Activated naive CD4-positive, alpha-beta T cell treated with anti-CD3 and anti-CD28 coated beads for 36 hours (primary cell): ENCODE results near the gene CRAT. TPM values are rescaled to one million over a fixed set of nuclear protein-coding genes. Genes with fewer than 3 reads are reported as not detected.

Source experiments
- CTCF ChIA-PET: fragments of 350-600 bp; sonication (Branson Sonifier 250); formaldehyde crosslinking; loops from one replicate; lab custom pipeline; 2021; ENCODE audit warnings: antibody characterized with exemption; lab: Charles Lee
- DNase-seq: peaks from one replicate; pipeline ENCODE4 v3.0.0-alpha.2; 2020
- H3K27ac Mint-ChIP-seq: one replicate; pipeline ENCODE4 v1.8.0; 2021; ENCODE audit warnings: mild to moderate bottlenecking, mixed read lengths
- H3K27me3 Mint-ChIP-seq: one replicate; pipeline ENCODE4 v1.8.0; 2021; ENCODE audit warnings: low read depth, mixed read lengths
- H3K36me3 Mint-ChIP-seq: one replicate; pipeline ENCODE4 v1.8.0; 2021; ENCODE audit warnings: low read depth, mixed read lengths
- H3K4me1 Mint-ChIP-seq: one replicate; pipeline ENCODE4 v1.8.0; 2021; ENCODE audit warnings: low read depth, mixed read lengths
- H3K4me3 Mint-ChIP-seq: one replicate; pipeline ENCODE4 v1.8.0; 2021; ENCODE audit warnings: mild to moderate bottlenecking, moderate library complexity, mixed read lengths
- H3K9me3 Mint-ChIP-seq: one replicate; pipeline ENCODE4 v1.8.0; 2021; ENCODE audit warnings: mixed read lengths
- intact Hi-C: fragments of 100-400 bp; cut with micrococcal nuclease; formaldehyde crosslinking; loops from one replicate; pipeline ENCODE4 v1.15.1; 2023
- total RNA-seq, 2 experiments: library from RNA; stranded (reverse); gene quantifications; one replicate each; pipeline ENCODE4 v1.2.3, GENCODE V29; 2021

CRAT gene
- 10 to 100 TPM; 15.0 to 15.8 TPM for total RNA-seq

- H3K4me1 Mint-ChIP-seq: peaks cover 38% of the 10 kb centered on the region
- DNase-seq: peak; percentile 99
- H3K9me3 Mint-ChIP-seq: no peaks in the 10 kb centered on the region
- H3K27me3 Mint-ChIP-seq: no peaks in the 10 kb centered on the region
- H3K4me3 Mint-ChIP-seq: peak within 1 kb of the TSS; percentile 87
- H3K27ac Mint-ChIP-seq: peak within 1 kb of the TSS; percentile 93
- CTCF ChIA-PET: interaction anchor here (1.0 to 2.6 kb wide), 4 partner anchors 20 to 295 kb away, joined by 3 to 8 read pairs (median 4); partner anchors contain the start of gene DOLPP1
- no peaks in the 10 kb centered on the region for H3K36me3 Mint-ChIP-seq
- intact Hi-C loops: loop anchor here (1.0 to 5.0 kb wide), 5 partner anchors 29 to 294 kb away; partner anchors contain the start of genes DOLPP1, ENDOG, MIGA2 and SH3GLB2
Measured at GRCh38 chr9:129110740-129111527, at the start of gene CRAT, which contains the start of gene PTPA. CRAT (minus strand) TSS chr9:129110793; CDS start chr9:129110509, 284 bp downstream. PTPA (plus strand) TSS chr9:129111415; CDS start chr9:129111601, 186 bp downstream.

DNA sequence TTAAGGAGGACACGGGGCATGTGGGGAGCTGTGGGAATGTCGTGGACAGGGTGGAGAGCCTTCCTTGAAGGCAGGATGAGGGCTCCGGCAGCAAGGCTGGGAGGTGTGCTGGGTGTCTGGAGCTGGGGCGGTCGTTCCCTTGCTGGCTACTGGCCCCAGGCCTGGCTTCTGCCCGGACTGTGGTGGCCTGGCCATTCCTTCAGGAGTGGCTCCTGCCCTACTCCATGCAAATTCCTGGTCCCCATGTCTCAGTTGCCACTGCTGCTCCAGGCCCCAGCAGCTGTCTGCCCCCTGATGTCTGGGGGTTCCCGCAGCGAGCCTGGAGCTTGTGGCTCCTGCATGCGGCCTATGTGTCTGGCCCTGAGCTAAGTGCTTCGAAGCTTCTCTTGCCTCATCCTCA lies 45.6 kb upstream of the CRAT start:
- H3K4me1 Mint-ChIP-seq: no peaks in the 10 kb centered on the region
- H3K36me3 Mint-ChIP-seq: peaks cover 7% of the 10 kb centered on the region
- no peaks in the 10 kb centered on the region for H3K27me3 Mint-ChIP-seq
- H3K27ac Mint-ChIP-seq: no peak overlapping the region
- no peak overlapping the region for H3K4me3 Mint-ChIP-seq
- CTCF ChIA-PET: no interaction called here
- no peaks in the 10 kb centered on the region for H3K9me3 Mint-ChIP-seq
- intact Hi-C loops: no loop called here
- no peak for DNase-seq

DNA sequence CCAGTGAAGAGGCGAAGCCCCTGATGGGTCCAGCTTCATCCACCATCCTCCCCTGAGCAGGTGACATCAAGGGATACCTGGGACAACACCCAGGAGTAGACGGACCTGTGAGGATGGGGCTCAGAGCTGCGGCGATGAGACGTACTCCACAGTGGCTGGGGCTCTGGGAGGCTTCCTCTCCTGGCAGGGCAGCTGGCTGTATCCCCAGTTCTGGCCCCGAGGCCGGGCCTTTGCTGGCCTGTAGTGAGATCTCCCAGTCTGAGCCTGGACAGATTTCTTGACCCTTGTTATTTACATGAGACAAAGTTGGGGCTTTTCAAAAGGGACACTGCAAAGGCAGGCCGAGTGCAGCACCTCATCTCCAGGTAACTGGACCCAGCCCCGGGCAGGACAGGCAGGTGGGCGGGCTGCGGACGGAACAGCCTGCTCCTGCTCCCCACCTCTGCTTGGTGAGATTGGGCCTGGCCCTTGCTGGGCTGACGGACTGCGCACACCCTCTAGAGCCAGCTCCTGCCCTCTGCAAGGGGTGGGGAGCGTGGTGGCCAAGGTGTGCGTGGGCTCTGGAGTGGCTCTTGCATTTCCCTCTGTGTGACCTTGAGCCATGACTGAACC lies 44.4 kb upstream of the CRAT start:
- CTCF ChIA-PET: no interaction called here
- no peak for DNase-seq
- Mint-ChIP-seq H3K36me3 (peaks cover 7% of the 10 kb centered on the region), H3K9me3 (no peaks in the 10 kb centered on the region), H3K27ac (no peak overlapping the region), H3K27me3 (no peaks in the 10 kb centered on the region), H3K4me1 (no peaks in the 10 kb centered on the region), H3K4me3 (no peak overlapping the region)
- intact Hi-C loops: no loop called here

- no peak overlapping the region for H3K27ac Mint-ChIP-seq
- intact Hi-C loops: no loop called here
- H3K4me3 Mint-ChIP-seq: no peak overlapping the region
- H3K4me1 Mint-ChIP-seq: no peaks in the 10 kb centered on the region
- H3K9me3 Mint-ChIP-seq: no peaks in the 10 kb centered on the region
- H3K36me3 Mint-ChIP-seq: peaks cover 8% of the 10 kb centered on the region
- no peak for DNase-seq
- no peaks in the 10 kb centered on the region for H3K27me3 Mint-ChIP-seq
- CTCF ChIA-PET: interaction anchor here (0.5 to 1.8 kb wide), 5 partner anchors 8 to 158 kb away, joined by 3 to 10 read pairs (median 4); no protein-coding TSS in a partner anchor
Measured at GRCh38 chr9:129151469-129151868, 40.9 kb upstream of the CRAT start.

- Mint-ChIP-seq H3K27ac (no peak overlapping the region), H3K4me1 (no peaks in the 10 kb centered on the region), H3K27me3 (no peaks in the 10 kb centered on the region), H3K4me3 (no peak overlapping the region), H3K9me3 (no peaks in the 10 kb centered on the region), H3K36me3 (peaks cover 10% of the 10 kb centered on the region)
- no peak for DNase-seq
- intact Hi-C loops: no loop called here
- CTCF ChIA-PET: interaction anchor here (1.0 kb wide), 1 partner anchor 8 kb away, joined by 5 read pairs; no protein-coding TSS in a partner anchor
Measured at GRCh38 chr9:129150672-129151211, 40.1 kb upstream of the CRAT start.

DNA sequence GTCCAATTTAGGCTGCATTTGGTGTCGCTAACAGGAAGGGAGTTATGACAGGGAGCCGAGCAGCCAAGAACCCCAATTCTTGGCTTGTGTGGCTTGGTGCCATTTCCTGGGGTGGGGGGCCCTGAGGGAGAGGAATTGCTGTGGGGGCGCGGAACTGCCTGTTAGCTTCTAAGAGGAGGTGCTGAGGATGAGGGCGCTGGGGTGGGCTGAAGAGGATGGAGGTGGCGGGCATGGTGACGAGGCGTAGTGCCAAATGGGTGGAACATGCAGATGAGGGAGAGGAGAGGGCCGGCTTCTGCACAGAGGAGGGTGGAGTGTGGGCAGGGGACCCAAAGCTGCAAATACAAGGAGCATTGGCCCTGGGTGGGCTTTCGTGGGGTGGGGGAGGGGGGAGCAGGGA lies 39.5 kb upstream of the CRAT start:
- DNase-seq: no peak
- Mint-ChIP-seq H3K27ac (no peak overlapping the region), H3K9me3 (no peaks in the 10 kb centered on the region), H3K4me1 (no peaks in the 10 kb centered on the region), H3K36me3 (peaks cover 9% of the 10 kb centered on the region), H3K4me3 (no peak overlapping the region), H3K27me3 (no peaks in the 10 kb centered on the region)
- CTCF ChIA-PET: no interaction called here
- intact Hi-C loops: no loop called here

- H3K36me3 Mint-ChIP-seq: peaks cover 9% of the 10 kb centered on the region
- H3K9me3 Mint-ChIP-seq: no peaks in the 10 kb centered on the region
- DNase-seq: no peak
- no peaks in the 10 kb centered on the region for H3K4me1 Mint-ChIP-seq
- H3K4me3 Mint-ChIP-seq: no peak overlapping the region
- intact Hi-C loops: no loop called here
- H3K27ac Mint-ChIP-seq: no peak overlapping the region
- CTCF ChIA-PET: interaction anchor here (0.8 to 1.3 kb wide), 2 partner anchors 12 to 18 kb away, joined by 3 read pairs; no protein-coding TSS in a partner anchor
- no peaks in the 10 kb centered on the region for H3K27me3 Mint-ChIP-seq
Measured at GRCh38 chr9:129149442-129149841, 38.8 kb upstream of the CRAT start.

DNA sequence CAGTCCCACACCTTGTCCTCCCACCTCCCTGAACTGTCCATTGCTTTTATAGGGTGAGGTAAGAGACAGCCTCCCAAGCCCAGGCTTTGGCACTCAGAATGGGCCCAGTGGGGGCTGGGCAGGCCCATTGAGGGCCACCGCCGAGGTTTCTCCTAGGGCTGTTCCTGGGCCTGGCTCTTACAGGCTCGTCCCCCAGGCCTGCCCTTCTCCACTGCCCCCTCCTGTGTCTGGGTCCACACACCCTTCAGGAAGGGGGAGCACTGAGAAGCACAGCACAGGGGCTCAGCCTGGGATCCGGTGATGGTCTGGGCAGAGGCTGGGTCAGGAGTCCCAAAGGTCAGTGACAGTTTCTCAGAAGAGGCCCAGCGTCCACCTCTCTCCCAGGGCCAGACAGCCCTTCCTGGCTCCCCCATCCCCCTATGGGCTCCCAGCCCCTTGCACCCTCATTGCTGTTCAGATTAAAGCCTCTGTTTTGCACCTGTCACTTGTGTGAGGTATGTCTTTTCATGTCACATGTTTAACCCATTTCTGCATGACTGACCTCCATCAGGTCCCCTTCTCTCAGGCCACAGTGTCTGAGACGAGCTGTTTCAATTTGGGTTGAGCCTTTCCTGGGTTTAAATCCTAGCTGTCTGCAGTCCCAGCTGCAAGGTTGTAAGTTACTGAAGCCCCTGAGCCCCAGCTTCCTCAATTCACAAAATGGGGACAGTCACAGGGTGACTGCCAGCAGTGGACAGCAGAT lies 38.0 kb upstream of the CRAT start:
- no peak for DNase-seq
- H3K4me1 Mint-ChIP-seq: no peaks in the 10 kb centered on the region
- no peaks in the 10 kb centered on the region for H3K9me3 Mint-ChIP-seq
- CTCF ChIA-PET: interaction anchor here (0.8 to 1.3 kb wide), 2 partner anchors 13 to 17 kb away, joined by 3 read pairs; no protein-coding TSS in a partner anchor
- H3K27ac Mint-ChIP-seq: no peak overlapping the region
- H3K36me3 Mint-ChIP-seq: peaks cover 14% of the 10 kb centered on the region
- no peak overlapping the region for H3K4me3 Mint-ChIP-seq
- intact Hi-C loops: no loop called here
- no peaks in the 10 kb centered on the region for H3K27me3 Mint-ChIP-seq

- H3K27ac Mint-ChIP-seq: no peak overlapping the region
- intact Hi-C loops: no loop called here
- no peaks in the 10 kb centered on the region for H3K9me3 Mint-ChIP-seq
- CTCF ChIA-PET: interaction anchor here (1.4 kb wide), 1 partner anchor 15 kb away, joined by 4 read pairs; no protein-coding TSS in a partner anchor
- H3K4me3 Mint-ChIP-seq: no peak overlapping the region
- H3K36me3 Mint-ChIP-seq: peaks cover 14% of the 10 kb centered on the region
- DNase-seq: no peak
- H3K27me3 Mint-ChIP-seq: no peaks in the 10 kb centered on the region
- peaks cover 12% of the 10 kb centered on the region for H3K4me1 Mint-ChIP-seq
Measured at GRCh38 chr9:129146441-129146941, 35.9 kb upstream of the CRAT start.

DNA sequence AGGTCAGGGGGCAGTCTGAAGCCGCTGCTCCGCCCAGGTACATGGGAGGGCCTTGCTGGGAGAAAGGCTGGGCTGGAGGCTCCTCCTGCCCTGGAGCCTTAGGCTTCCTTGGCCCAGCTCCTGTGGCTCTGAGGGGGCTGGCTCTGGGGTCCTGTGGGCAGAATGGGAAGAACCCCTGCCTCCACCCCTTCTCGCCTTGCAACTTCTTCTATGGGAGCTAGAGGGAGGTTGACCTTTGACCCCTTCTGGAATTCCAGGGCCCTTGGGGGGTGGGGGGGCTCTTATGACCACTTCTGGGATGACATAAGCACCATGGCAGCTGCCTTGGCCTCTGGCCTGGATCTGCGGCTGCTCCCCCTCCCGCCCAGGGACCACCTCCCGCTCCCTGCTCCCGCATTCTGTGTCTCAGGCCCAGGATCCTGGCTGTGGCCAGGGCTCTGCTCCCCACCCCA lies 35.3 kb upstream of the CRAT start:
- no peaks in the 10 kb centered on the region for H3K9me3 Mint-ChIP-seq
- no peaks in the 10 kb centered on the region for H3K27me3 Mint-ChIP-seq
- no peak overlapping the region for H3K27ac Mint-ChIP-seq
- CTCF ChIA-PET: interaction anchor here (1.4 kb wide), 1 partner anchor 14 kb away, joined by 4 read pairs; no protein-coding TSS in a partner anchor
- no peak for DNase-seq
- no peak overlapping the region for H3K4me3 Mint-ChIP-seq
- intact Hi-C loops: no loop called here
- H3K4me1 Mint-ChIP-seq: peaks cover 18% of the 10 kb centered on the region
- H3K36me3 Mint-ChIP-seq: peaks cover 16% of the 10 kb centered on the region

DNA sequence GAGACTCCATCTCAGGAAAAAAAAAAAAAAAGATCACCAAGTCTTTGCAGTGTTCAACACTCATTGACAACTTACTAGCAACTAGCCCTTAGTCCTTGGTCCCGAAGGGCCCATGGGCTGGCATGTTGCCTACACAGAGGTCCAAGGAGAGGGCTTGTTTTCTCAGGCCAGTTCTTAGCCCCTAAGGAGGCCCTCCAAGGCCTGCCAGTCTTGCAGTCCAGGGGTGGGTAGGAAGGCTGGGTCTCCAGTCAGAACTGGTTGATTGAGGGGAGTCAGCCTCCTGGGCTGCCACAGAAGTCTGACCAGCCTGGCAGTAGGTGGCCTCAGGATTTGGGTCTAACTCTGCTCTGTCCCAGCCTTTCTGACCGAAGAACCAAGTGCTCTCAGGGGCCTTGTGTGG lies 34.7 kb upstream of the CRAT start:
- no peak for DNase-seq
- Mint-ChIP-seq H3K27ac (no peak overlapping the region), H3K9me3 (no peaks in the 10 kb centered on the region), H3K27me3 (no peaks in the 10 kb centered on the region), H3K4me1 (peaks cover 20% of the 10 kb centered on the region), H3K36me3 (peaks cover 16% of the 10 kb centered on the region), H3K4me3 (no peak overlapping the region)
- intact Hi-C loops: no loop called here
- CTCF ChIA-PET: interaction anchor here (0.7 to 3.8 kb wide), 3 partner anchors 14 to 509 kb away, joined by 3 to 25 read pairs (median 4); no protein-coding TSS in a partner anchor
